ENCODE results near the gene NAALADL1.

NAALADL1 gene

DNA sequence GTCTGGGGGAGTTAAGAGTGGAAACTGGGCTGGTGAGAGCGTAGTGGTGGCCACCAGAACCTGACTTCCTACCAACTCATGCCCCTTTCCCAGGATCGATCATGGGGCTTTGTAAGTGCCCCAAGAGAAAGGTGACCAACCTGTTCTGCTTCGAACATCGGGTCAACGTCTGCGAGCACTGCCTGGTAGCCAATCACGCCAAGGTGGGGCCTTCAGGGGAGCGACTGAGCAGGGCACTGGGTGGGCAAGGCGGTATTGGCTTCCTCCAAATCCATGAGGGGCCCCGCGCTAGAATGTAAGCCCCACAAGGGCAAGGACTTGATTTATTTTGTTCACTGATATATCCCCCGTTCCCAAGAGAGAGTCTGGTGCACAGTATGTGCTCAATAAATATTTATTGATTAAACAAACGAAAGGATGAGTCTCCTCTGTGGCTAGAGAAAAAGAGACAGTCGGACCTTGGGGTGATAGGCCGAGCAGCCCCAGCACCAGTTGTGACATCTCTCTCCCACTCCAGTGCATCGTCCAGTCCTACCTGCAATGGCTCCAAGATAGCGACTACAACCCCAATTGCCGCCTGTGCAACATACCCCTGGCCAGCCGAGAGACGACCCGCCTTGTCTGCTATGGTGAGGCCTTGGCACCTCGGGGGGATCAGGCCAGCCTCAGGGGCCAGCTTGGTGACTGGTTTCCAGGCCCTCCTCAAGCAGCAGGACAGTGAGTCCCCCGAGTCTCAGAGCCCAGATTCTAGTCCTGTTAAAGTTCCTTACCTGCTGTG is 26.4 kb upstream of the NAALADL1 start:
- peak overlapping the region; percentile 56 for H2AFZ ChIP-seq (ENCODE audit: insufficient read depth, low read length, poor library complexity)
- DNase-seq, result no peak
- H3K9ac ChIP-seq (ENCODE audit: low read length), result peak overlapping the region; percentile 82
- peak overlapping the region; percentile 95 for H4K12ac ChIP-seq (ENCODE audit: low read depth, low read length)
- H3K36me3 ChIP-seq (ENCODE audit: control insufficient read depth in 1 of 2, insufficient read depth in 2 of 2, low read length in 2 of 2), result peaks cover 36 to 59% of the 10 kb centered on the region in 2 experiments
- no CpG with 5 or more reads among the region's 23 CpGs for WGBS (ENCODE audit: extremely low coverage, insufficient coverage, insufficient read length)
- peak overlapping the region; percentile 98 for H3K4ac ChIP-seq (ENCODE audit: low read depth, low read length)
- no peak overlapping the region for H3K23ac ChIP-seq (ENCODE audit: low read length)
- peak overlapping the region; percentile 94 for H3K18ac ChIP-seq (ENCODE audit: low read length)
- peak overlapping the region; percentile 92 for H3K14ac ChIP-seq (ENCODE audit: low read length)
- no peaks in the 10 kb centered on the region for H3K9me3 ChIP-seq (ENCODE audit: insufficient read depth, low read depth, low read length)
- peak overlapping the region; percentile 97 for H3K4me3 ChIP-seq (ENCODE audit: low read depth, low read length)
- peak overlapping the region; percentile 81 for H2BK5ac ChIP-seq (ENCODE audit: low read depth, low read length, poor library complexity)
- H3K4me2 ChIP-seq (ENCODE audit: low read length), result peak overlapping the region; percentile 71
- H3K79me2 ChIP-seq (ENCODE audit: control insufficient read depth, insufficient read depth, low read length, poor library complexity), result peaks cover 12% of the 10 kb centered on the region
- peak overlapping the region; percentile 88 for H3K27ac ChIP-seq (ENCODE audit: low read depth, low read length)
- peaks cover 10 to 11% of the 10 kb centered on the region in 2 experiments for H3K4me1 ChIP-seq (ENCODE audit: control insufficient read depth in 1 of 2, insufficient read depth in 2 of 2, low read length in 2 of 2)
- peak overlapping the region; percentile 100 for H2AK5ac ChIP-seq (ENCODE audit: low read length)
- peak overlapping the region; percentile 30 for H2BK12ac ChIP-seq (ENCODE audit: low read length)
- H4K91ac ChIP-seq (ENCODE audit: low read depth, low read length), result peak overlapping the region; percentile 87
- H4K8ac ChIP-seq (ENCODE audit: low read depth, low read length), result peak overlapping the region; percentile 95
- H3K79me1 ChIP-seq (ENCODE audit: low read length), result peaks cover 9% of the 10 kb centered on the region
- peak overlapping the region; percentile 18 for H2BK120ac ChIP-seq (ENCODE audit: insufficient read depth, low read length, poor library complexity)
- no peaks in the 10 kb centered on the region for H3K27me3 ChIP-seq (ENCODE audit: insufficient read depth, low read length)

- Histone ChIP-seq H2AFZ (ENCODE audit: insufficient read depth, low read length, poor library complexity) (peak within 1 kb of the TSS; percentile 87), H3K9ac (ENCODE audit: low read length) (peak within 1 kb of the TSS; percentile 82), H4K8ac (ENCODE audit: low read depth, low read length) (peak within 1 kb of the TSS; percentile 95), H3K79me1 (ENCODE audit: low read length) (peaks cover 9% of the 10 kb centered on the region), H3K18ac (ENCODE audit: low read length) (peak within 1 kb of the TSS; percentile 94), H3K4ac (ENCODE audit: low read depth, low read length) (peak within 1 kb of the TSS; percentile 98), H4K12ac (ENCODE audit: low read depth, low read length) (peak within 1 kb of the TSS; percentile 95), H4K91ac (ENCODE audit: low read depth, low read length) (peak within 1 kb of the TSS; percentile 89), H3K4me2 (ENCODE audit: low read length) (peak within 1 kb of the TSS; percentile 73), H3K27me3 (ENCODE audit: insufficient read depth, low read length) (no peaks in the 10 kb centered on the region), H2BK120ac (ENCODE audit: insufficient read depth, low read length, poor library complexity) (peak within 1 kb of the TSS; percentile 63), H3K9me3 (ENCODE audit: insufficient read depth, low read depth, low read length) (no peaks in the 10 kb centered on the region), H3K27ac (ENCODE audit: low read depth, low read length) (peak within 1 kb of the TSS; percentile 88), H3K14ac (ENCODE audit: low read length) (peak within 1 kb of the TSS; percentile 92), H3K4me3 (ENCODE audit: low read depth, low read length) (peak within 1 kb of the TSS; percentile 97), H3K36me3 (ENCODE audit: control insufficient read depth in 1 of 2, insufficient read depth in 2 of 2, low read length in 2 of 2) (peaks cover 42 to 58% of the 10 kb centered on the region in 2 experiments), H3K79me2 (ENCODE audit: control insufficient read depth, insufficient read depth, low read length, poor library complexity) (peaks cover 12% of the 10 kb centered on the region), H2AK5ac (ENCODE audit: low read length) (peak within 1 kb of the TSS; percentile 100), H3K23ac (ENCODE audit: low read length) (no peak within 1 kb of the TSS), H2BK5ac (ENCODE audit: low read depth, low read length, poor library complexity) (peak within 1 kb of the TSS; percentile 81), H2BK12ac (ENCODE audit: low read length) (peak within 1 kb of the TSS; percentile 30), H3K4me1 (ENCODE audit: control insufficient read depth in 1 of 2, insufficient read depth in 2 of 2, low read length in 2 of 2) (peaks cover 10 to 11% of the 10 kb centered on the region in 2 experiments)
- DNase-seq, result peak; percentile 94 to 98
- no CpG with 5 or more reads among the region's 79 CpGs for WGBS (ENCODE audit: extremely low coverage, insufficient coverage, insufficient read length)
Measured at GRCh38 chr11:65083834-65084597, 25.7 kb upstream of the NAALADL1 start, which contains the start of the genes CDCA5 and ZFPL1. TSS of gene CDCA5 (minus strand) at chr11:65084040. CDS start at chr11:65083978, 62 bp downstream. TSS of gene ZFPL1 (plus strand) at chr11:65084222. CDS start at chr11:65084699, 477 bp downstream.

DNA sequence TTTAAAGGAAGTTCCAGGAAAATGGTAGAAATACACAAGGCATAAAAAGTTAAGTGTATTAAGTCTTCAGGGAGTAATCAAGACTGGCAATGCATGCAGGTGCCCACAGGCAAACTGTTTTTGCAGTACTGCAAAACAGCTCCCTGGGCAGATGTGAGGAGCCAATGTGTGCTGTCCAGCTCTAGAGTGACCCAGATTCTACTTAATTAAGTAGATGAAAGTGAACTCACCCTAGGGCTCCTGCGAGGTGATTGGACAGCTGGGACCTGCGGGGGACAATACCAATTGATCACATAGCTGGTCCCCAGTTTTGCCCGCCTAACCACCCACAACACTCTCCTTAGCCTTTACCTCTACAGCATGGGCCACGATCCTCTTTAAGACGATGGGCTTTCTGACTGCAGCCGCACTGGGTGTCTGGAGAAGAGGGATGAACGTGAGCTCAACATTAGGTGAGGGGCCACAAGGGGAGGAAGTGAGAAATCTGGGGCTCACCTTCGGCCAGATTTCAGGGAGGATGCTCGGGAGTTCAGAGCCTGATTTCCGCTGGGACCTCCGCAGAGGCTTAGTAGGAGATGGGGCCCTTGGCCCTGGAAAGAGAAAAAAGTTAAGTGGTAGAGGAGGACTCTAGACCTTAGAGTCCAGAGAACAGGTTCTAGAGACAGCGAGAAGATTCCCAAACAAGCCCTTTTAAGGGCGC is 24.9 kb upstream of the NAALADL1 start:
- WGBS (ENCODE audit: extremely low coverage, insufficient coverage, insufficient read length), result no CpG with 5 or more reads among the region's 13 CpGs
- Histone ChIP-seq H3K9ac (ENCODE audit: low read length) (peak overlapping the region; percentile 75), H2AK5ac (ENCODE audit: low read length) (peak overlapping the region; percentile 74), H3K79me1 (ENCODE audit: low read length) (peaks cover 9% of the 10 kb centered on the region), H4K91ac (ENCODE audit: low read depth, low read length) (peak overlapping the region; percentile 71), H3K79me2 (ENCODE audit: control insufficient read depth, insufficient read depth, low read length, poor library complexity) (peaks cover 12% of the 10 kb centered on the region), H4K8ac (ENCODE audit: low read depth, low read length) (peak overlapping the region; percentile 90), H2BK5ac (ENCODE audit: low read depth, low read length, poor library complexity) (peak overlapping the region; percentile 42), H3K27me3 (ENCODE audit: insufficient read depth, low read length) (no peaks in the 10 kb centered on the region), H3K4me2 (ENCODE audit: low read length) (peak overlapping the region; percentile 73), H3K18ac (ENCODE audit: low read length) (peak overlapping the region; percentile 78), H2AFZ (ENCODE audit: insufficient read depth, low read length, poor library complexity) (peak overlapping the region; percentile 87), H3K23ac (ENCODE audit: low read length) (no peak overlapping the region), H3K36me3 (ENCODE audit: control insufficient read depth in 1 of 2, insufficient read depth in 2 of 2, low read length in 2 of 2) (peaks cover 42 to 58% of the 10 kb centered on the region in 2 experiments), H3K4me1 (ENCODE audit: control insufficient read depth in 1 of 2, insufficient read depth in 2 of 2, low read length in 2 of 2) (peaks cover 10 to 11% of the 10 kb centered on the region in 2 experiments), H4K12ac (ENCODE audit: low read depth, low read length) (peak overlapping the region; percentile 85), H3K4me3 (ENCODE audit: low read depth, low read length) (peak overlapping the region; percentile 97), H3K9me3 (ENCODE audit: insufficient read depth, low read depth, low read length) (no peaks in the 10 kb centered on the region), H3K4ac (ENCODE audit: low read depth, low read length) (peak overlapping the region; percentile 94), H2BK120ac (ENCODE audit: insufficient read depth, low read length, poor library complexity) (peak overlapping the region; percentile 40), H3K14ac (ENCODE audit: low read length) (peak overlapping the region; percentile 77), H2BK12ac (ENCODE audit: low read length) (no peak overlapping the region), H3K27ac (ENCODE audit: low read depth, low read length) (peak overlapping the region; percentile 24)
- no peak for DNase-seq

Measured in trophoblast cell (in vitro differentiated cells and primary cell).